ENCODE data around the gene ISG20.

GRCh38 chr15:88695691-88696251, 57.0 kb downstream of the ISG20 start:
- TF ChIP-seq CTCF (IDR thresholded peaks at IDR 0.05) (no peak), TCF7L2 (IDR thresholded peaks at IDR 0.05; ENCODE audit: low read depth, low read length) (no peak), SIN3A (IDR thresholded peaks at IDR 0.05; ENCODE audit: borderline replicate concordance, insufficient read depth, low read depth, low read length) (no peak), POLR2AphosphoS5 (IDR thresholded peaks at IDR 0.05; ENCODE audit: low read depth, low read length) (no peak), REST (IDR thresholded peaks at IDR 0.05; ENCODE audit: insufficient read depth in 1 of 2, low read depth in 2 of 2, low read length in 1 of 2) (no peak)
